Activated CD8-positive, alpha-beta memory T cell treated with anti-CD3 and anti-CD28 coated beads, Interleukin-2, amount 50 U/mL, for 4 hours (primary cell): Measurements from ENCODE around the gene TP53TG3F.
"Not testable (repeated sequence)": the region's sequence is repeated elsewhere in the genome, so short reads cannot be mapped to it uniquely, and the experiment has no call there.

Experiments used
- DNase-seq: peaks from one replicate; pipeline ENCODE4 v3.0.0-alpha.2; 2020

TP53TG3F gene

GRCh38 chr16:33459312-33459711 lies at the start of gene TP53TG3F:
Gene TP53TG3F, plus strand, starts transcription at chr16:33459612. Its CDS starts 68 bp downstream, at chr16:33459680.
- DNase-seq: not testable (repeated sequence)

- DNase-seq: not testable (repeated sequence)
Measured at GRCh38 chr16:33491611-33492010, 32.2 kb downstream of the TP53TG3F start.

DNA sequence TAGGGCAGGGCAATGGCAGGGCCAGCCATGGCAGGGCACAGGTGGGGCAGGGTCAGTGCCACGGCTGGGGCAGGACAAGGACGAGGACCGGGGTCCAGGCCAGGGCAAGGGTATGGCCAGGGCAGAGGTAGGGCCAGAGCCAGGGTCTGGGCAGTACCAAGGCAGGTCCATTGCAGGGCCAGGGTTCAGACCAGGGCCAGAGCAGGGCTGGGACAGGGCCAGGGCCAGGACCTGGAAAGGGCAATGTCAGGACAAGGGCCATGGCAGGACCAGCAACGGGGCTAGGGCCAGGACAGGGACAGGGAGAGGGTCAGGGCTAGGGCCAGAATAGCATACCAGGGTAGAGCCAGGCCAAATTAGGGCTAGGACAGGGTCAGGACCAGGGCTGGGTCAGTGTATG lies 47.8 kb downstream of the TP53TG3F start:
- DNase-seq: not testable (repeated sequence)

DNA sequence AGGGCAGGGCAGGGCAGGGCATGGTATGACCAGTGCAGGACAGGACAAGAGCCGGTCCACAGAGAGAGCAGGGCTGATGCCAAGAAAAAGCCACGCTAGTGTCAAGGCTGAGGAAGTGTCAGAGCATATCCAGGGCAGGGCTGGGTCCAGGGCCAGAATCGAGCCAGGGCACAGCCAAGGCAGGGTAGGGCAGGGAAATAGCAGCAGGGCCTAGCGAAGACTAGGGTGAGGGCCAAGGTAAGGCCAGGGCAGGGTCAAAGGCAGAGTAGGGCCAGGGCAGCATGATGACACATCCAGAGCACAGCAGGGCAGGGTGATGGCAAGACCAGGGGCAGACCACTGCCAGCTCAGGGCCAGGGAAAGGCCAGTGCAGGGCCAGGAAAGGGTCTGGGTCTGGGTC lies 49.7 kb downstream of the TP53TG3F start:
- DNase-seq: not testable (repeated sequence)

DNA sequence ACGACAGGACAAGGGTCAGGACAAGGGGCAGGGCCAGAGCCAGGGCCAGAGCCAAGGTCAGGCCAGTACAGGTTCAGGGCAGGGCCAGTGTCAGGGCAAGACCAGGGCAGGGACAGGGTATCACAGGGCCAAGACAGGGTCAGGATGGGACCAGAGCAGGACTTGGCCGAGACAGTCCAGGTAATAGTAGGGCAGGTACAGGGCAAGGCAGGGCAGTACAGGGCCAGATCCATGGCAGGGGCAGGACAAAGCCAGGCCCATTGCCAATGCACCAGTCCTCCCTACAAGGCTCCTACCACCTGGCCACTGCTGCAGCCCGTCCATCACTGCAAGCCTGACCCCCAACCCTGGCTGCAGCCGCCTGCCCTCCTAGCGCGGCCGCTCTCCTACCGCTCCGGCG lies 50.5 kb downstream of the TP53TG3F start:
- DNase-seq: not testable (repeated sequence)
